Activated B cell treated with CpG ODN at 0.5 μM for 24 hours (primary cell): Measurements from ENCODE around the gene WDR64. TPM values are rescaled to one million over a fixed set of nuclear protein-coding genes. Genes with fewer than 3 reads are reported as not detected.

Experiments
- ATAC-seq: fragments of 200-7000 bp; cut with Tn5 transposase; one replicate; pipeline ENCODE4 v1.10.0; 2021; ENCODE audit warnings: low read depth, mild to moderate bottlenecking, moderate library complexity
- CTCF ChIA-PET: fragments of 350-600 bp; sonication (Branson Sonifier 250); formaldehyde crosslinking; loops from one replicate; lab custom pipeline; 2021; ENCODE audit warnings: antibody characterized with exemption; lab: Charles Lee
- POLR2A ChIA-PET: fragments of 350-600 bp; sonication (Branson Sonifier 250); formaldehyde crosslinking; loops from one replicate; lab custom pipeline; 2021; ENCODE audit warnings: antibody characterized with exemption; lab: Charles Lee
- DNase-seq: peaks from one replicate; pipeline ENCODE4 v3.0.0; 2022
- H3K27ac Mint-ChIP-seq: one replicate; pipeline ENCODE4 v1.8.0; 2020; ENCODE audit warnings: mixed read lengths
- H3K27me3 Mint-ChIP-seq: one replicate; pipeline ENCODE4 v1.8.0; 2021; ENCODE audit warnings: mixed read lengths
- H3K36me3 Mint-ChIP-seq: one replicate; pipeline ENCODE4 v1.8.0; 2021; ENCODE audit warnings: low read depth, mixed read lengths
- H3K4me1 Mint-ChIP-seq: one replicate; pipeline ENCODE4 v1.8.0; 2021; ENCODE audit warnings: mixed read lengths
- H3K4me3 Mint-ChIP-seq: one replicate; pipeline ENCODE4 v1.8.0; 2020; ENCODE audit warnings: mild to moderate bottlenecking, mixed read lengths
- H3K9me3 Mint-ChIP-seq: one replicate; pipeline ENCODE4 v1.8.0; 2020; ENCODE audit warnings: mixed read lengths
- intact Hi-C: fragments of 100-400 bp; cut with micrococcal nuclease; formaldehyde crosslinking; loops from one replicate; pipeline ENCODE4 v1.15.1; 2024
- total RNA-seq: library from RNA; stranded (reverse); gene quantifications from 2 replicates; pipeline ENCODE4 v1.2.3, GENCODE V29; 2022
- TF ChIP-seq, protein P1 (sequence below): fragments of 200-600 bp; IDR thresholded peaks from one replicate; pipeline ENCODE4 v1.8.0; 2022; ENCODE audit warnings: antibody characterized with exemption, mild to moderate bottlenecking

The WDR64 gene
- total RNA-seq, 1 donor from 2014 or later = 0.58 TPM

GRCh38 chr1:241747992-241748391, 95.9 kb downstream of the WDR64 start:
- H3K4me3 Mint-ChIP-seq = no peak overlapping the region
- intact Hi-C loops = no loop called here
- peaks cover 11% of the 10 kb centered on the region for H3K27me3 Mint-ChIP-seq
- TF ChIP-seq, protein P1, sequence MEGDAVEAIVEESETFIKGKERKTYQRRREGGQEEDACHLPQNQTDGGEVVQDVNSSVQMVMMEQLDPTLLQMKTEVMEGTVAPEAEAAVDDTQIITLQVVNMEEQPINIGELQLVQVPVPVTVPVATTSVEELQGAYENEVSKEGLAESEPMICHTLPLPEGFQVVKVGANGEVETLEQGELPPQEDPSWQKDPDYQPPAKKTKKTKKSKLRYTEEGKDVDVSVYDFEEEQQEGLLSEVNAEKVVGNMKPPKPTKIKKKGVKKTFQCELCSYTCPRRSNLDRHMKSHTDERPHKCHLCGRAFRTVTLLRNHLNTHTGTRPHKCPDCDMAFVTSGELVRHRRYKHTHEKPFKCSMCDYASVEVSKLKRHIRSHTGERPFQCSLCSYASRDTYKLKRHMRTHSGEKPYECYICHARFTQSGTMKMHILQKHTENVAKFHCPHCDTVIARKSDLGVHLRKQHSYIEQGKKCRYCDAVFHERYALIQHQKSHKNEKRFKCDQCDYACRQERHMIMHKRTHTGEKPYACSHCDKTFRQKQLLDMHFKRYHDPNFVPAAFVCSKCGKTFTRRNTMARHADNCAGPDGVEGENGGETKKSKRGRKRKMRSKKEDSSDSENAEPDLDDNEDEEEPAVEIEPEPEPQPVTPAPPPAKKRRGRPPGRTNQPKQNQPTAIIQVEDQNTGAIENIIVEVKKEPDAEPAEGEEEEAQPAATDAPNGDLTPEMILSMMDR = no peak
- H3K9me3 Mint-ChIP-seq = no peaks in the 10 kb centered on the region
- ATAC-seq (no peak), DNase-seq (no peak)
- ChIA-PET POLR2A (no interaction called here), CTCF (no interaction called here)
- no peak overlapping the region for H3K27ac Mint-ChIP-seq
- H3K4me1 Mint-ChIP-seq = no peaks in the 10 kb centered on the region
- H3K36me3 Mint-ChIP-seq = no peaks in the 10 kb centered on the region

- POLR2A ChIA-PET = no interaction called here
- peaks cover 9% of the 10 kb centered on the region for H3K27me3 Mint-ChIP-seq
- ATAC-seq (no peak), DNase-seq (no peak)
- no peaks in the 10 kb centered on the region for H3K9me3 Mint-ChIP-seq
- H3K4me1 Mint-ChIP-seq = no peaks in the 10 kb centered on the region
- no peaks in the 10 kb centered on the region for H3K36me3 Mint-ChIP-seq
- no peak overlapping the region for H3K27ac Mint-ChIP-seq
- intact Hi-C loops = no loop called here
- H3K4me3 Mint-ChIP-seq = no peak overlapping the region
- TF ChIP-seq, protein P1 = no peak
- CTCF ChIA-PET = no interaction called here
Measured at GRCh38 chr1:241749041-241749944, 97.2 kb downstream of the WDR64 start.

- Mint-ChIP-seq H3K4me3 (no peak overlapping the region), H3K27me3 (peaks cover 7% of the 10 kb centered on the region), H3K4me1 (no peaks in the 10 kb centered on the region), H3K27ac (no peak overlapping the region), H3K9me3 (no peaks in the 10 kb centered on the region), H3K36me3 (no peaks in the 10 kb centered on the region)
- DNase-seq = no peak
- intact Hi-C loops = no loop called here
- TF ChIP-seq, protein P1 = no peak
- ChIA-PET CTCF (no interaction called here), POLR2A (no interaction called here)
- no peak for ATAC-seq
Measured at GRCh38 chr1:241749945-241750695, 98.0 kb downstream of the WDR64 start.

GRCh38 chr1:241751524-241751923, 99.4 kb downstream of the WDR64 start:
- H3K36me3 Mint-ChIP-seq = no peaks in the 10 kb centered on the region
- ATAC-seq (no peak), DNase-seq (no peak)
- peaks cover 8% of the 10 kb centered on the region for H3K27me3 Mint-ChIP-seq
- H3K9me3 Mint-ChIP-seq = peaks cover 2% of the 10 kb centered on the region
- no peak overlapping the region for H3K27ac Mint-ChIP-seq
- no peaks in the 10 kb centered on the region for H3K4me1 Mint-ChIP-seq
- POLR2A ChIA-PET = no interaction called here
- H3K4me3 Mint-ChIP-seq = no peak overlapping the region
- intact Hi-C loops = no loop called here
- TF ChIP-seq, protein P1 = no peak
- CTCF ChIA-PET = no interaction called here

- Mint-ChIP-seq H3K9me3 (no peaks in the 10 kb centered on the region), H3K27me3 (peaks cover 32% of the 10 kb centered on the region), H3K36me3 (no peaks in the 10 kb centered on the region), H3K27ac (no peak overlapping the region), H3K4me1 (no peaks in the 10 kb centered on the region), H3K4me3 (no peak overlapping the region)
- intact Hi-C loops = no loop called here
- POLR2A ChIA-PET = no interaction called here
- DNase-seq (no peak), ATAC-seq (no peak)
- TF ChIP-seq, protein P1 = no peak
- CTCF ChIA-PET = no interaction called here
Measured at GRCh38 chr1:241762713-241763339, 110.7 kb downstream of the WDR64 start.
